Right lobe of liver (tissue), 4 donors: ENCODE data around the gene GALNT17.

Experiments
- CTCF ChIP-seq, 4 donors: fragments of 200-600 bp in 3 of 4; fragments of 450-650 bp in 1 of 4; IDR thresholded peaks; one replicate each; pipeline versions ENCODE4 v1.5.1 to v1.8.0; 2016 to 2022; ENCODE audit warnings: antibody characterized with exemption in 4 of 4, mild to moderate bottlenecking in 2 of 4
- POLR2A ChIP-seq: fragments of 450-650 bp; IDR thresholded peaks from one replicate; pipeline ENCODE4 v1.6.1; 2017; ENCODE audit warnings: antibody characterized with exemption, mild to moderate bottlenecking
- donor health status: DM: no; HTN: no; CAD: no.
- donor health status: DM: no; HTN: no; CAD: no.
- donor health status: DM: no; HTN: yes; CAD: no.

DNA sequence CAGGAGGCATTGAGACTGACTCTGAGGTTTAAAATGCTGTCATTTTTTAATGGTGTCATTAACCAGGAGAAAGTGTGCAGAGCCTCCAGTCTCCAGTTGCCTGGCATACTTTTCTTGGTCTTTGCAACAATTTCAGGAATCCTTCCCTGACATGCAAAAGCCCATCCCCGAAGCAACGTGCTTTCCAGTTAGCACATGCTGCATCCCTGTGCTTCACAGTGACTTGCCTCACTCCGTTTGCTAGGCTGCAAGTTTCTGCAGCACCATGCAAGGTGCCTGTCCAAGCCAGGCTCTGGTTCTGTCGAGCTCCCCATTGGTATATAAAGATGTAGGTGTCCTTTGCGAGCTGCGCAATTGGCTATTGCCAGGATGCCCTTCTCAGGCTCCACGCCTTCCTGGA lies 135.0 kb downstream of the GALNT17 start:
- TF ChIP-seq CTCF (IDR thresholded peaks at IDR 0.05): no peak
- no peak for TF ChIP-seq POLR2A
